Mucosa of descending colon (tissue), 3 donors: Measurements from ENCODE around the gene HJURP. TPM values are rescaled to one million over a fixed set of nuclear protein-coding genes. Genes with fewer than 3 reads are reported as not detected.

Experiments
- ATAC-seq: fragments of 200-7000 bp; cut with Tn5 transposase; one replicate; pipeline ENCODE4 v1.9.1; 2020; ENCODE audit warnings: mild to moderate bottlenecking, moderate library complexity
- DNase-seq, 3 donors: peaks; one replicate each; pipeline ENCODE4 v3.0.0-alpha.2; 2020
- H3K36me3 ChIP-seq: fragments of 200-600 bp; one replicate; pipeline ENCODE4 v1.8.0; 2021; ENCODE audit warnings: low read depth, mild to moderate bottlenecking
- H3K4me1 ChIP-seq: fragments of 200-600 bp; one replicate; pipeline ENCODE4 v1.8.0; 2021; ENCODE audit warnings: low read depth, mild to moderate bottlenecking
- H3K4me3 ChIP-seq: fragments of 200-600 bp; one replicate; pipeline ENCODE4 v1.8.0; 2021; ENCODE audit warnings: mild to moderate bottlenecking
- H3K9me3 ChIP-seq: fragments of 200-600 bp; one replicate; pipeline ENCODE4 v1.8.0; 2021; ENCODE audit warnings: mild to moderate bottlenecking
- CTCF ChIP-seq: fragments of 200-600 bp; IDR thresholded peaks from one replicate; pipeline ENCODE4 v1.8.0; 2022; ENCODE audit warnings: antibody characterized with exemption, mild to moderate bottlenecking
- intact Hi-C, 2 donors: fragments of 100-400 bp; cut with DNase I in 1 of 2; cut with micrococcal nuclease in 1 of 2; formaldehyde crosslinking; loops; one replicate each; pipeline versions ENCODE4 v1.11.0 to v1.11.1; 2022; cut with DNase I, micrococcal nuclease
- total RNA-seq, 3 donors: library from RNA; stranded (reverse); fragmentation: NEBNext Ultra II Directional in 2 of 3; extraction: Animal tissue kit (Norgen Biotek cat#: 25700) in 2 of 3; gene quantifications; one replicate each; pipeline versions ENCODE4 v1.2.1 to v1.2.4, GENCODE V29; 2021 to 2023
- donor health status: DM: no; HTN: no; CAD: no; lungs with moderate emphysema.
- donor health status: DM: no; HTN: no; CAD: no.
- donor health status: DM: no; HTN: yes; CAD: no.

The HJURP gene
- total RNA-seq, 3 donors from 2014 or later: 1.7 to 9.8 (median 3.6) TPM

GRCh38 chr2:233824373-233824772 lies 30.0 kb downstream of the HJURP start:
- H3K4me3 ChIP-seq: no peak overlapping the region
- H3K9me3 ChIP-seq: no peaks in the 10 kb centered on the region
- TF ChIP-seq CTCF: no peak
- ATAC-seq: no peak
- DNase-seq: no peak
- intact Hi-C loops: no loop called here
- no peaks in the 10 kb centered on the region for H3K36me3 ChIP-seq
- no peaks in the 10 kb centered on the region for H3K4me1 ChIP-seq

DNA sequence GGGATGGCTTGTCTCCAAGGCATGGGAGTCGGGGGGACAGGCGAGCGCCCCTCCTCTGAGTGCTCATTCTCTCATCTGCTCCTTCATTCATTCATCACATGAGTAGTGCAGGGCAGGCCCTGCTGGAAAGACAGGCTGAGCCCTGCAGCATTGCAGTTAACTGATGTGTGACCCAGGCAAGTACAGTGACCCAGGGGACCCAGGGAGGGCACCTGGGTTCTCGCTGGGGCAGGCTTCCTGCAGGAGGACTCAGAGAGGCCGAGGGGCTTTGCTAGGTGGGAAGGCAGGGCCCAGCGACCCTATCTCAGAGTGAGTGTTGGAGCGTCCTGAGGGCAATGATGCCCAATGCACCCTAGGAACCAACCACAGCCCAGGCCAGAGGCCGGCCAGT lies 30.6 kb downstream of the HJURP start:
- ATAC-seq: no peak
- no peak for DNase-seq
- Histone ChIP-seq H3K4me1 (no peaks in the 10 kb centered on the region), H3K36me3 (no peaks in the 10 kb centered on the region), H3K4me3 (no peak overlapping the region), H3K9me3 (no peaks in the 10 kb centered on the region)
- no peak for TF ChIP-seq CTCF
- intact Hi-C loops: no loop called here

GRCh38 chr2:233822781-233823730 lies 31.3 kb downstream of the HJURP start:
- TF ChIP-seq CTCF: no peak
- DNase-seq: no peak
- H3K4me1 ChIP-seq: no peaks in the 10 kb centered on the region
- H3K4me3 ChIP-seq: no peak overlapping the region
- H3K9me3 ChIP-seq: no peaks in the 10 kb centered on the region
- intact Hi-C loops: no loop called here
- H3K36me3 ChIP-seq: no peaks in the 10 kb centered on the region
- ATAC-seq: peak; percentile 37

DNA sequence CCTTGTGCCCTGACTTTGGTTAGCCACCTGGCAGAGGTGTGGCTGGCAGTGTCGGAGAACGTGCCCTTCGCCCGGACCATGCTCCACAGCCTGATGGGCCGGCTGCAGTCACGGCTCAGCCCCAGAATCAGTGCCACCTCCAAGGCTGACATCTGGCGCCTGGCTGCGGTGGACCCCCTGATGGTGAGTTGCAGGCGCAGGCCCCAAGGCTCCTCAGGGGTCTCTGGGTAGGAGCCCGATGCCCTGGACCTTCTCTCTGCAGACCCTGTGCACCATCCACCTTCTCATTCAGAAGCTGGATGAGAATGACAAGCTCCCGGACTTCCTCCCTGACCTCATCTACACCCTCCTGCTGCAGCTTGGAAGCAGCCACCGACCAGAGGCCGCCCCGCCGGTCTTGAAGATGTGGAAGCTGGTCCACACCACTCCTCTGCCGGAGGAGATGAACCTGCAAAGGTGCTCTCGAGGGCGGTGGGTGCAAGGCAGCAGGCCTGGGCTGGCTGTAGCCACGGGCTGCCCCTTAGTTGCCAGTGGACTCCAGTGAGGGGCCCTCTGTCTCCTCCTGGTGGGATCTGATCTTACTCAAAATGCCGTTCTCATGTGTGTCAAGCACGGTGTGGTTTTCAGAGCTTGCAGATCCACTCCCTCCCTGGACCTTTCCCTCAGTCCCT lies 32.1 kb downstream of the HJURP start:
- Histone ChIP-seq H3K36me3 (no peaks in the 10 kb centered on the region), H3K4me3 (no peak overlapping the region), H3K4me1 (no peaks in the 10 kb centered on the region), H3K9me3 (no peaks in the 10 kb centered on the region)
- DNase-seq (no peak), ATAC-seq (no peak)
- TF ChIP-seq CTCF: no peak
- intact Hi-C loops: no loop called here

DNA sequence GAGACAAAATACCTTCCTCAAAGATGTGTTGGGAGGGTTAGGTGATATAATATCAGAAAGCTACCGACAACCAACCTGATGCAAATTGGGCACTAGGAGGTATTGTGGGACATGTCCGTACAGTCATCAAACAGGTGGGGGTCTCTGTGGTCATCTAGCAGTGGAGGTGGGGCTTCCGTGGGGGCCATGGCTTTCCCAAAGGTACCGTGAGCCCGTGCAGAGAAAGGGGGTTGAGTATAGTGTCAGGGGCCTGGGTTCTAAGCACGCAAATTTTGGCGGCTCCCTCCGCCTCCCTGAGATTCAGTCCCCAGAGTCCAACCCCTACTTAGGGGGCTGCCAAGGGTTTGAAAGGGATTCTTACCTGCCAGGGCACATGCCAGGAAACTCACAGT lies 32.6 kb downstream of the HJURP start:
- Histone ChIP-seq H3K9me3 (no peaks in the 10 kb centered on the region), H3K36me3 (no peaks in the 10 kb centered on the region), H3K4me3 (no peak overlapping the region), H3K4me1 (no peaks in the 10 kb centered on the region)
- DNase-seq (no peak), ATAC-seq (no peak)
- intact Hi-C loops: no loop called here
- TF ChIP-seq CTCF: no peak
